Smooth muscle cell (in vitro differentiated cells): ENCODE data around the gene ADGRD1. TPM values are rescaled to one million over a fixed set of nuclear protein-coding genes. Genes with fewer than 3 reads are reported as not detected.

ENCODE experiments used
- DNase-seq: peaks from one replicate; lab custom pipeline; 2025; ENCODE audit not compliant: unreplicated experiment; lab: John Stamatoyannopoulos, UW
- H2AFZ ChIP-seq: fragments of 200-600 bp; sonication (generic); 2 replicates; pipeline ENCODE4 v1.6.0; 2016; ENCODE audit warnings: antibody characterized with exemption, low read depth, mild to moderate bottlenecking
- H3F3A ChIP-seq: fragments of 200-600 bp; sonication (generic); 2 replicates; pipeline ENCODE4 v1.6.0; 2017; ENCODE audit warnings: antibody characterized with exemption, low read depth
- H3K27ac ChIP-seq: fragments of 200-600 bp; sonication (generic); 2 replicates; pipeline ENCODE4 v1.5.1; 2016; ENCODE audit warnings: low read depth, mild to moderate bottlenecking
- H3K27me3 ChIP-seq: fragments of 200-600 bp; sonication (generic); 2 replicates; pipeline ENCODE4 v1.6.1; 2016; ENCODE audit warnings: low read depth, mild to moderate bottlenecking
- H3K36me3 ChIP-seq: fragments of 200-600 bp; sonication (generic); 2 replicates; pipeline ENCODE4 v1.5.1; 2016; ENCODE audit warnings: low read depth
- H3K4me1 ChIP-seq: fragments of 200-600 bp; sonication (generic); 2 replicates; pipeline ENCODE4 v1.5.1; 2016; ENCODE audit warnings: low read depth
- H3K4me2 ChIP-seq: fragments of 200-600 bp; sonication (generic); 2 replicates; pipeline ENCODE4 v1.6.0; 2016; ENCODE audit warnings: mild to moderate bottlenecking
- H3K4me3 ChIP-seq: fragments of 200-600 bp; sonication (generic); 2 replicates; pipeline ENCODE4 v1.5.1; 2016; ENCODE audit warnings: mild to moderate bottlenecking
- H3K79me2 ChIP-seq: fragments of 200-600 bp; sonication (generic); 2 replicates; pipeline ENCODE4 v1.6.0; 2016; ENCODE audit warnings: low read depth, mild to moderate bottlenecking
- H3K9ac ChIP-seq: fragments of 200-600 bp; sonication (generic); 2 replicates; pipeline ENCODE4 v1.6.0; 2016; ENCODE audit warnings: low read depth
- H3K9me3 ChIP-seq: fragments of 200-600 bp; sonication (generic); replicated peaks from 2 replicates; pipeline ENCODE4 v1.5.1; 2016; ENCODE audit warnings: low read depth
- H4K20me1 ChIP-seq: fragments of 200-600 bp; sonication (generic); 2 replicates; pipeline ENCODE4 v1.6.0; 2016; ENCODE audit warnings: low read depth
- CTCF ChIP-seq: fragments of 200-600 bp; sonication (generic); IDR thresholded peaks from 2 replicates; pipeline ENCODE4 v1.5.1; 2017; ENCODE audit warnings: borderline replicate concordance, mild to moderate bottlenecking, antibody characterized with exemption; ENCODE audit not compliant: insufficient read depth, poor library complexity, severe bottlenecking
- WGBS: methylation state at CpG from one replicate; pipeline ENCODE4 v1.1.7; 2016; ENCODE audit warnings: low lambda C conversion rate; 5-methylcytosine and 5-hydroxymethylcytosine counted together
- polyA plus RNA-seq: library from polyadenylated mRNA; unstranded; fragments of >200 nt; fragmentation: Nextera tagmentation; extraction: Ambion mirVana; gene quantifications from 2 replicates; pipeline ENCODE4 v1.2.1, GENCODE V29; 2016
- total RNA-seq: library from RNA; depleted of rRNA; stranded (reverse); fragments of >200 nt; gene quantifications from 2 replicates; pipeline ENCODE4 v1.2.3, GENCODE V29; 2014

ADGRD1 gene
- total and polyA plus RNA-seq, 2 experiments from 2014 or later, result 0.14 TPM; not detected in 1

DNA sequence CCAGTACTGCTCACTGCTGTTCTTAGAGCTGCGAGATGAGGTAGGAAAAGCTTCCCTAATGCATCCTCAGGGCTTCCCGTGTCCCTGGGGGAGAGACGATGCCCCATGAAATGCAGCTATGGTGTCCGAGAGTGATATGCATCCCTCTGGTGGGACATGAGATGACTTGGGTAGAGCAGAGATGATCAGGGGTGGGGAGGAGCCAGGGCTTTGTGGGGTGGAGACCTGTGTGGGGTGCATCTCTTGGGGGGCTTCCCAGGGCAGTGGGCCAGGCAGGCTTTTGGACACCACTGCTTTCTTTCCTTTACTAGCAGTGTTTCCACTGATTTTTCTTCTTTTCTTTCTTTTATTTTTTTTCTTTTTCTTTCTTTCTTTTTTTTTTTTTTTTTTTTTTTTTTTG is 147.3 kb downstream of the ADGRD1 start:
- Histone ChIP-seq H3K4me2 (no peak overlapping the region), H3K27me3 (peaks cover 3% of the 10 kb centered on the region), H3K36me3 (no peaks in the 10 kb centered on the region), H3K79me2 (no peaks in the 10 kb centered on the region), H3F3A (no peaks in the 10 kb centered on the region), H2AFZ (no peak overlapping the region), H3K9me3 (no peaks in the 10 kb centered on the region), H3K9ac (no peak overlapping the region), H3K4me3 (no peak overlapping the region), H4K20me1 (no peaks in the 10 kb centered on the region), H3K4me1 (no peaks in the 10 kb centered on the region), H3K27ac (no peak overlapping the region)
- TF ChIP-seq CTCF, result no peak
- 88% methylated on average over 4 of the region's 4 CpGs for WGBS
- DNase-seq, result no peak

DNA sequence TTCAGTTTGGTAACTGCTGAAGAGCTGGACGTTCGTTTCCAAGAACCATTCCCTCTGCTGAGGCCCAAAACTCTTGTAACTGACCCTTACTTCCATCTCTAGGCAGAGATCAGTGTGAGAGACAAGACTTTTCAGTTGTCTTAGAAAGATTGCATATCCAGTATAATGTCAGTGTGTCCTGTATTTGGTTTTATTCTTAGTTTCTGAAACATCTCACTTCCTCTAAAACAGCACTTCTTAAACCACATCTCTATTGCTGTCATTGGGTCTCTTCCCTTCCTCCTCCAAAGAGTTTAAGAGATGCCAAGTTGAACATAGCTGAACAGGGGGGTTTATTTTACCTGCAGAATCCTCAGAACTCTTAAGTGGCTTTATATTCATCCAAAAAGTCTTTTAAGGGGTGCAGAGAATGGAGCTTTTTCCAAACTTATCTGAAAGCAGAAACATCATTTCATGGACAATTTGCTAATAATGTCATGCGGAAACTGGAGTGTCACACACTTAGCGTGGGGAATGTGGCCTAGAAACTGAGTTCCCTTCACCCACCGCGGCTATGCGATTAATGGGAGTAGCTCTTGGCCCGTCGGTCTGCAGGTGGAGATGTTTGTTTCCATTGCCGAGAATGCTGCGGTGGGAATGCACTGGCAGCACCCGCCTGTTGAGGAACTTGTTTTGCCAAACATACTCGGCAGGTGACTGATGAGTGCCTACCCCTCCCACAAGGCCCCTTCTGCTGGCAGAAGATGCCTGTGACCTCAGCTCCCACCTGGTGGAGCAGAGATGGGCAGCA is 148.2 kb downstream of the ADGRD1 start:
- no peak for DNase-seq
- Histone ChIP-seq H3K9ac (no peak overlapping the region), H3K4me1 (no peaks in the 10 kb centered on the region), H3K79me2 (no peaks in the 10 kb centered on the region), H3F3A (no peaks in the 10 kb centered on the region), H3K27ac (no peak overlapping the region), H3K27me3 (peaks cover 3% of the 10 kb centered on the region), H3K4me3 (no peak overlapping the region), H3K4me2 (no peak overlapping the region), H2AFZ (no peak overlapping the region), H3K36me3 (no peaks in the 10 kb centered on the region), H4K20me1 (no peaks in the 10 kb centered on the region), H3K9me3 (no peaks in the 10 kb centered on the region)
- 90% methylated on average over 13 of the region's 13 CpGs for WGBS
- no peak for TF ChIP-seq CTCF

DNA sequence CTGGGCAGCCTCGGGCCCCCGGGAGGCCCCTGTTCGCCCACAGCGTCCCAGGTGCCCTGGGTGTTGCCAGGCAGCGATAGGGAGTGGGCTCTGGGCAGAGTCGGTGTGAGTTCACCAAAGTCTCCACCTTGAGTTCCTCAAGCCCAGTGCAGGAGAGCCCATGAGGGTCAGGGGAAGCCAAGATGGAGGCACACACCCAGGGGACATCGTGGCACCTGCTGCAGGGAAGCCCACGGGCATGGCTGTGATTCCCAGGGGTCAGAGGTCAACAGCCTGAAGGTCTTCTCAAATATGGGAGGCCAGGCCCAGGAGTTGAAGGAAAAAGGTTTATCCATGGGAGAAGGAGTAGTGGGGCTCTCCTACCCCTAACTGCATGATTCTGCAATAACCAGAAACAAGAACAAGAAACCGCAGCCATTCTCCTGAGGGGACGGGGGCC is 148.8 kb downstream of the ADGRD1 start:
- DNase-seq, result no peak
- 88% methylated on average over 10 of the region's 10 CpGs for WGBS
- H3K9me3 ChIP-seq, result no peaks in the 10 kb centered on the region

More for the DNA sequence above, 148.8 kb downstream of the ADGRD1 start:
- no peaks in the 10 kb centered on the region for H3K4me1 ChIP-seq
- no peak overlapping the region for H3K4me2 ChIP-seq
- H3F3A ChIP-seq, result no peaks in the 10 kb centered on the region
- TF ChIP-seq CTCF, result no peak
- H3K36me3 ChIP-seq, result no peaks in the 10 kb centered on the region
- peaks cover 3% of the 10 kb centered on the region for H3K27me3 ChIP-seq
- H3K79me2 ChIP-seq, result no peaks in the 10 kb centered on the region
- H3K9ac ChIP-seq, result no peak overlapping the region
- no peak overlapping the region for H3K27ac ChIP-seq
- H2AFZ ChIP-seq, result no peak overlapping the region
- no peak overlapping the region for H3K4me3 ChIP-seq
- no peaks in the 10 kb centered on the region for H4K20me1 ChIP-seq
